AG04450 (cell line): Measurements from ENCODE around the gene ERN1. TPM values are rescaled to one million over a fixed set of nuclear protein-coding genes. Genes with fewer than 3 reads are reported as not detected.

Experiments used
- CTCF ChIA-PET: fragments of 300-600, 350-600 bp; formaldehyde crosslinking; extraction: SDS; loops from one replicate; lab custom pipeline; 2022; ENCODE audit warnings: antibody characterized with exemption, inconsistent platforms; lab: Charles Lee
- POLR2A ChIA-PET: fragments of 350-600 bp; formaldehyde crosslinking; extraction: SDS; loops from one replicate; lab custom pipeline; 2021; ENCODE audit warnings: antibody characterized with exemption, inconsistent platforms; lab: Yijun Ruan, JAX
- DNase-seq: peaks from one replicate; pipeline ENCODE4 v3.0.0-alpha.2; 2011; ENCODE audit warnings: low read depth, low spot score
- H3K27ac ChIP-seq: one replicate; pipeline ENCODE4 v1.5.1; 2012; ENCODE audit warnings: low read depth, low read length, control low read depth
- H3K27me3 ChIP-seq: one replicate; pipeline ENCODE4 v1.6.0; 2012; ENCODE audit warnings: low read length; ENCODE audit not compliant: control insufficient read depth, insufficient read depth
- H3K4me3 ChIP-seq: 2 replicates; pipeline ENCODE4 v1.5.1; 2011; ENCODE audit warnings: mild to moderate bottlenecking, low read depth, low read length, control low read depth
- H3K9me3 ChIP-seq: 2 replicates; pipeline ENCODE4 v1.5.1; 2012; ENCODE audit warnings: low read length; ENCODE audit not compliant: control insufficient read depth, insufficient read depth
- CTCF ChIP-seq: IDR thresholded peaks from 2 replicates; pipeline ENCODE4 v1.5.1; 2011; ENCODE audit warnings: low read depth, low read length, control low read depth, inconsistent platforms
- polyA plus RNA-seq: library from polyadenylated mRNA; depleted of rRNA; stranded (reverse); fragments of >200 nt; gene quantifications from 2 replicates; pipeline ENCODE4 v1.2.3, GENCODE V29; 2011

ERN1 gene
- polyA plus RNA-seq, 1 experiment: 4.7 TPM

DNA sequence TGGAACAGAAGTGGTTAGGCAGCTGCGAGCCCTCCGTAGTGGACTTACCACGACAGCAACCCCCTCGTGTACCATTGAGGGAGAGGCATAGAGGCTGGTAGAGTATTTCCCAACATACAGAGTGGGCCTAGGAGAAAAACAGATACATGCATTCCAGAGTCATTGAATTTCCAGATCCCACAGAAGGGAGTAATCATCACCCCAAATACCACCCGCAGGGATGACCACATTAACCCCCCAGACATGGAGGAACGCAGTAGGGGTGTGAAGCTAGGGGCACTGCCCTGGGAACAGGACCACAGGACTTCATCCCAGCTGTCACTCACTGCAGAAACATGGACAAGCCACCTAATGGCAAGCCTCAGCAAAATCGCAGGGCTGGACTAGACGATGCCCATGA, 64.8 kb downstream of the ERN1 start:
- ChIA-PET CTCF (interaction anchor here (8.4 kb wide), 1 partner anchor 67 kb away, joined by 92 read pairs; the partner anchor contains the start of gene ERN1), POLR2A (no interaction called here)
- no peak for TF ChIP-seq CTCF
- Histone ChIP-seq H3K27ac (no peak overlapping the region), H3K27me3 (no peaks in the 10 kb centered on the region), H3K4me3 (no peak overlapping the region), H3K9me3 (peaks cover 12% of the 10 kb centered on the region)
- DNase-seq: no peak

DNA sequence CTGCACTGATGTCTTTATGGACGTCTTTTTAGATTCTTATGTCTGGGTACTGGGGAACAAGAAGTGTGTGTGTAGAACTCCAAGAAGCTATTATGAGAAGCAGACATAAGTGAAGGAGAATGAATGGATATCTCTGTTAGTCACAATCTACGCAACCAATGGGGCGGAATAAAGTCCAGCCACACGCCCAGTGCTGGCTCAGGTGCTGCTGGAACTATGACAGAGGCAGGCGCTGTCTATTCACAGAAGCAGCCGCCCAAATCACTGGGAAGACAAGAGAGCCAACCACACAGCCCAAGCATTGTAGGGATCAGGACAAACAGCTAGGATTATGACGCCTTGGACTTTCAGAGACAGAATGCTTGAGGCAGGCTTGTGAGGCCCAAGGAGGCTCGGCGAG, 65.6 kb downstream of the ERN1 start:
- CTCF ChIA-PET: interaction anchor here (0.6 to 8.4 kb wide), 9 partner anchors 10 to 225 kb away, joined by 3 to 92 read pairs (median 4); partner anchors contain the start of gene ERN1
- TF ChIP-seq CTCF: no peak
- Histone ChIP-seq H3K9me3 (peaks cover 4% of the 10 kb centered on the region), H3K4me3 (no peak overlapping the region), H3K27ac (no peak overlapping the region), H3K27me3 (no peaks in the 10 kb centered on the region)
- POLR2A ChIA-PET: interaction anchor here (1.2 kb wide), 1 partner anchor 65 kb away, joined by 4 read pairs; no protein-coding TSS in a partner anchor
- no peak for DNase-seq

GRCh38 chr17:64063766-64064224, 66.1 kb downstream of the ERN1 start:
- Histone ChIP-seq H3K27ac (no peak overlapping the region), H3K9me3 (peaks cover 3% of the 10 kb centered on the region; the same call in 1 of the 2 replicates), H3K4me3 (no peak overlapping the region), H3K27me3 (no peaks in the 10 kb centered on the region)
- no peak for DNase-seq
- CTCF ChIA-PET: interaction anchor here (0.6 to 8.4 kb wide), 9 partner anchors 11 to 226 kb away, joined by 3 to 92 read pairs (median 4); partner anchors contain the start of gene ERN1
- TF ChIP-seq CTCF: peak; percentile 46; the same call in 1 of the 2 replicates
- POLR2A ChIA-PET: interaction anchor here (1.2 kb wide), 1 partner anchor 65 kb away, joined by 4 read pairs; no protein-coding TSS in a partner anchor

- no peak overlapping the region for H3K27ac ChIP-seq
- H3K4me3 ChIP-seq: no peak overlapping the region
- ChIA-PET CTCF (interaction anchor here (1.1 to 8.4 kb wide), 6 partner anchors 12 to 218 kb away, joined by 3 to 92 read pairs (median 6); partner anchors contain the start of gene ERN1), POLR2A (interaction anchor here (1.2 kb wide), 1 partner anchor 66 kb away, joined by 4 read pairs; no protein-coding TSS in a partner anchor)
- DNase-seq: no peak
- no peaks in the 10 kb centered on the region for H3K9me3 ChIP-seq
- H3K27me3 ChIP-seq: no peaks in the 10 kb centered on the region
- TF ChIP-seq CTCF: no peak
Observed at GRCh38 chr17:64063088-64063487, 66.9 kb downstream of the ERN1 start.

GRCh38 chr17:64061178-64061898, 68.6 kb downstream of the ERN1 start:
- CTCF ChIA-PET: interaction anchor here (0.5 to 8.4 kb wide), 3 partner anchors 32 to 178 kb away, joined by 3 to 92 read pairs (median 7); partner anchors contain the start of gene ERN1
- Histone ChIP-seq H3K9me3 (no peaks in the 10 kb centered on the region), H3K27me3 (no peaks in the 10 kb centered on the region), H3K4me3 (no peak overlapping the region), H3K27ac (no peak overlapping the region)
- POLR2A ChIA-PET: no interaction called here
- no peak for DNase-seq
- no peak for TF ChIP-seq CTCF
